GM12872 (cell line): ENCODE data around the gene RFX2.

ENCODE experiments used
- TF ChIP-seq, protein P1 (sequence below): IDR thresholded peaks from 3 replicates; pipeline ENCODE4 v1.5.1; 2011; ENCODE audit warnings: low read depth, mild to moderate bottlenecking, low read length, moderate library complexity; ENCODE audit not compliant: insufficient read depth

The RFX2 gene

DNA sequence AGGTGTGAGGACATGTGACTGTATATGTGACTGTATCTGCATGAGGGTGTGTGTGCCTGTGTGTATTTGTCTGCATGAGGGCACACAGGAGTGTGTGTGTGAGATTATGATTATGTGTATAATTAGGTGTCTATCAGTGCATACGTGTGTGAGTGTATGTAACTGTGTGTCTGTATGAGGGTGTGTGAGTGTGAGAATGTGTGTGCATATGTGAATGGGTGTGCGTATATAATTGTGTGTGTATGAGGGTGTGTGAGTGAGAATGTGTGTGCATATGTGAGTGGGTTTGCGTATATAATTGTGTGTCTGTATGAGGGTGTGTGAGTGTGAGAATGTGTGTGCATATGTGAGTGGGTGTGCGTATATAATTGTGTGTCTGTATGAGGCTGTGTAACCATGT lies 22.2 kb upstream of the RFX2 start:
- TF ChIP-seq, protein P1, sequence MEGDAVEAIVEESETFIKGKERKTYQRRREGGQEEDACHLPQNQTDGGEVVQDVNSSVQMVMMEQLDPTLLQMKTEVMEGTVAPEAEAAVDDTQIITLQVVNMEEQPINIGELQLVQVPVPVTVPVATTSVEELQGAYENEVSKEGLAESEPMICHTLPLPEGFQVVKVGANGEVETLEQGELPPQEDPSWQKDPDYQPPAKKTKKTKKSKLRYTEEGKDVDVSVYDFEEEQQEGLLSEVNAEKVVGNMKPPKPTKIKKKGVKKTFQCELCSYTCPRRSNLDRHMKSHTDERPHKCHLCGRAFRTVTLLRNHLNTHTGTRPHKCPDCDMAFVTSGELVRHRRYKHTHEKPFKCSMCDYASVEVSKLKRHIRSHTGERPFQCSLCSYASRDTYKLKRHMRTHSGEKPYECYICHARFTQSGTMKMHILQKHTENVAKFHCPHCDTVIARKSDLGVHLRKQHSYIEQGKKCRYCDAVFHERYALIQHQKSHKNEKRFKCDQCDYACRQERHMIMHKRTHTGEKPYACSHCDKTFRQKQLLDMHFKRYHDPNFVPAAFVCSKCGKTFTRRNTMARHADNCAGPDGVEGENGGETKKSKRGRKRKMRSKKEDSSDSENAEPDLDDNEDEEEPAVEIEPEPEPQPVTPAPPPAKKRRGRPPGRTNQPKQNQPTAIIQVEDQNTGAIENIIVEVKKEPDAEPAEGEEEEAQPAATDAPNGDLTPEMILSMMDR: no peak

DNA sequence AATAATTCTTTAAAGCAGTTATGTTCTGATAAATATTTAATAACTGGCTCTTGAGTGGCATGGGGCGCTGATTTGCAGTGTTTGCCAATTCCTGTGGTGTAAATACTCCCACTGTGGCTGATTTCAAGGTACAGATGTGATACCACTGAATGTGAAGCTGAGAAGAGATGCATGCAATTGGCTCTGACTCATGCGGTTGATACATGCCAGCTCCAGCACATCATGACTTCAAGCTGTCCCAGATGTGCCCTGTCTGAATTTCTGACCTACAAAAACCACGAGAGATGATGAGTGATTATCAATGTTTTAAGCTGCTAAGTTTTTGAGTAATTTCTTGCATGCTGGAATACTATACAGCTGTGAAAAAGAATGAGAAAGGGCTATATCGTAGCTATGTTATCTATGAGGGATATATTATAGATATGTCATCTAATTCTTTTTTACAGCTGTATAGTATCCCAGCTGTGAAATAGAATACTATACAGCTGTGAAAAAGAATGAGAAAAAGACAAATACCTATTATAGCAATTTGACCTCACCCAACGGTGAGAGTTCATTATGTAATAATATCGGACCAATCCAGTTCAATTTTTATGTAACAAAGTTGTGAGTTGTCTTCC lies 17.5 kb upstream of the RFX2 start:
- TF ChIP-seq, protein P1: no peak

DNA sequence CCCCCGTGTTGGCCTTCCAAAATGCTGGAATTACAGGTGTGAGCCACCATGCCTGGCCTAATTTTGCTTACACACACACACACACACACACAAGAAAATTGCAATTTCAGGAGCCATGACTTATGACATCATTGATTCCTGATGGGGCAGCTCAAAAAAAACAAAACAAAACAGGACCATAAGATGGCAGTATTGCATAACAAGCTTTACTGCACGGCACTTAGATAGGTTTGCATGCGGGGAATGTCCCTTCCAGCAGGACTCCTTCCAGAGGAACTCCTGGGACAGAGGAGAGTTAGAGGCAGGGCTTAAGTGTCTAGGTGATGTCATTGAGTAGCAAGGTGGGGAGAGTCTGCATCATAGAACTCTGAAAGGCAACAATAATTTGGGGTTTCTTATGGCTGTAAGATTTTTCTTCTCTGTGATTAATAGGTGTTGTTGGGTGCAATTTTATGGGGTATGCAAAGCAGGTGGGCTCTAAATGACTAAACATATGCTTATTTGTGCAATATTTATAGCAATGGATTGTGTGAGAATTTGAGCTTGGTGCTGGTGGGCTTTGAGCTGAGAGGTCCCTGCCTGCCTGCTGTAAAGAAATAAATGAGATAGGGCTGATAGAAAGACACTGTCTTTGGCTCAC lies 16.2 kb upstream of the RFX2 start:
- TF ChIP-seq, protein P1: peak; percentile 69

DNA sequence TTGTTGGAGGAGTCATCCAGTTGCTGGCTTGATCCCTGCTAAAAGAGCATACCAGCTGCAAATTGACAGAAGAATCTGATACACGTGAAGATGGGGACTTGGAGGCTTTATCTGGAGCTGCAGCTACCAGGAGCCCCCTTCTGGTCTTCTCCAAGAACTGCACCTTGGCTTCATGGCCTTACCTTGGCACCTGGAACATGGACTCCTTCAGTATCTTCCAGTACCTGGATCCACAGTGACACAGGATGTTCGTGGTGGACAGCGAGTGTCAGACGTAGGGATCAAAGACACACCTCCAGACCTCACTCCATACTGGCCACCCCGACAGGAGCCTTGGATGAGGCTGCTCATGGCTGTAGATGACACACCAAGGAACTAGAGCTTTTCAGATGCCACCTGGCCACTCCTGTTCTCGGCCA lies 15.3 kb upstream of the RFX2 start:
- TF ChIP-seq, protein P1: peak; percentile 99

DNA sequence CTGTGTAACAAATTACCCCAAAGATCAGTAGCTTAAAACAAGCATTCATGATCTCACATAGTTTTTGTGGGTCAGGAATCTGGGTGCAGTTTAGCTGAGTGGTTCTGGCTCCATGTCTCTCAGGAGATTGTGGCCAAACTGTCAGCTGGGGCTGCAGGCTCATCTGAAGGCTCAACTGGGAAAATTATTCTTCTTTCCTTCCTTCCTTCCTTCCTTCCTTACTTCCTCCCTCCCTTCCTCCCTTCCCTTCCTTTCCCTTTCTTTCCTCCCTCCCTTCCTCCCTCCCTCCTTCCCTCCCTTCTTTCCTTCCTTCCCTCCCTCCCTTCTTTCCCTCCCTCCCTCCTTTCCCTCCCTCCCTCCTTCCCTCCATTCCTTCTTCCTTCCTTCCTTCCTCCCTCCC lies 8.7 kb upstream of the RFX2 start:
- TF ChIP-seq, protein P1: no peak

DNA sequence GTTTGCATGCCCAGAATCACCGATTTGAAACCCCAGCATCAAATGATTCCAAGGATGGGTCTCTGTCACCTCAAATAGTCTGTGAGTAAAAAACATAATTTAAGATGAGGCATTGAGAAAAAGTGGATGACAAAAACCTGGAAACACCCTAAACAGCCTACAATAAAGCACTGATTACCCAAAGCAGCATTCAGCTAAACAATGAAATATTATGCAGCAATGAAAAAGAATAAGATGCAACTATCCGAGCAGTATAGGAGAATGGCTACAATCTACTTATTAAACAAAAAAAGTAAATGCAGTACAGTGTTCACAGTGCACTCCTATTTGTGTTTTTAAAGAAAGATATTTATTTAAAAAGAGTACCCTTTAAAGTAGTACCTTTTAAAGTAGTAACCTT lies 7.7 kb upstream of the RFX2 start:
- TF ChIP-seq, protein P1: no peak

DNA sequence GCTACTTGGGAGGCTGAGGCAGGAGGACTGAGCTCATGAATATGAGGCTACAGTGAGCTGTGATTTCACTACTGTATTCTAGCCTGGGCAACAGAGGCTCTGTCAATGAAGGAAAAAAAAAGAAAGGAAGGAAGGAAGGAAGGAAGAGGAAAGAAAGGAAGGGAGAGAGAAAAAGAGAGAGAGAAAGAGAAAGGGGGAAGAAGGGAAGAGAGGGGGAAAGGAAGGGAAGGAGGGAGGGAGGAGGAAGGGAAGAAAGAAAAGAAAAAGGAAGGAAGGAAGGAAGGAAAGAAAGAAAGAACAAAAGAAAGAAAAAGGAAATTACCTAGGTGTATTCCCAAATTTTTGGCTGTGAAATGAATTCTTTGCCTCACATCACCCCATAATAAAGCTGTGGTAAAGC lies 7.2 kb upstream of the RFX2 start:
- TF ChIP-seq, protein P1: no peak
